H9 (cell line): ENCODE results near the gene FAM53B. TPM values are rescaled to one million over a fixed set of nuclear protein-coding genes. Genes with fewer than 3 reads are reported as not detected.

ENCODE experiments used
- DNase-seq: peaks from one replicate; pipeline ENCODE4 v3.0.0-alpha.2; 2017
- H2AFZ ChIP-seq: one replicate; pipeline ENCODE4 v1.6.1; 2013; ENCODE audit warnings: mild to moderate bottlenecking, low read length, control low read depth, moderate library complexity
- H2AK5ac ChIP-seq: 2 replicates; pipeline ENCODE4 v1.6.1; 2013; ENCODE audit warnings: low read length, control low read depth, mixed read lengths; ENCODE audit not compliant: insufficient read length
- H2BK120ac ChIP-seq: one replicate; pipeline ENCODE4 v1.6.1; 2013; ENCODE audit warnings: low read depth, mild to moderate bottlenecking, low read length, control low read depth, inconsistent platforms; ENCODE audit not compliant: poor library complexity, severe bottlenecking
- H2BK12ac ChIP-seq: 2 replicates; pipeline ENCODE4 v1.6.1; 2013; ENCODE audit warnings: low read length, control low read depth, mixed read lengths, low read depth; ENCODE audit not compliant: insufficient read length
- H2BK15ac ChIP-seq: 2 replicates; pipeline ENCODE4 v1.6.1; 2013; ENCODE audit warnings: low read depth, low read length, control low read depth
- H2BK20ac ChIP-seq: one replicate; pipeline ENCODE4 v1.6.1; 2013; ENCODE audit warnings: low read depth, mild to moderate bottlenecking, low read length, control low read depth, inconsistent platforms; ENCODE audit not compliant: poor library complexity, severe bottlenecking
- H2BK5ac ChIP-seq: 2 replicates; pipeline ENCODE4 v1.6.1; 2013; ENCODE audit warnings: low read length, control low read depth, mixed read lengths; ENCODE audit not compliant: insufficient read length
- H3K14ac ChIP-seq: 2 replicates; pipeline ENCODE4 v1.6.1; 2013; ENCODE audit warnings: low read length, control low read depth; ENCODE audit not compliant: insufficient read depth
- H3K18ac ChIP-seq: 2 replicates; pipeline ENCODE4 v1.6.1; 2013; ENCODE audit warnings: low read depth, mild to moderate bottlenecking, mixed read lengths, low read length, control low read depth; ENCODE audit not compliant: insufficient read length
- H3K23ac ChIP-seq: 2 replicates; pipeline ENCODE4 v1.6.1; 2013; ENCODE audit warnings: low read length, control low read depth, mixed read lengths, low read depth; ENCODE audit not compliant: insufficient read length
- H3K23me2 ChIP-seq: 2 replicates; pipeline ENCODE4 v1.6.1; 2013; ENCODE audit warnings: low read depth, mild to moderate bottlenecking, mixed read lengths, low read length, control low read depth; ENCODE audit not compliant: insufficient read length, poor library complexity, severe bottlenecking
- H3K27ac ChIP-seq: 2 replicates; pipeline ENCODE4 v1.5.1; 2013; ENCODE audit warnings: low read length, control low read depth, mixed read lengths, low read depth; ENCODE audit not compliant: insufficient read length
- H3K27me3 ChIP-seq: 2 replicates; pipeline ENCODE4 v1.6.1; 2013; ENCODE audit warnings: low read length, control low read depth, inconsistent platforms; ENCODE audit not compliant: insufficient read depth
- H3K4ac ChIP-seq: 2 replicates; pipeline ENCODE4 v1.6.1; 2013; ENCODE audit warnings: low read depth, mild to moderate bottlenecking, control low read depth, inconsistent platforms, low read length, moderate library complexity
- H3K4me1 ChIP-seq: 2 replicates; pipeline ENCODE4 v1.6.1; 2013; ENCODE audit warnings: low read length, control low read depth, inconsistent platforms; ENCODE audit not compliant: insufficient read depth
- H3K4me2 ChIP-seq: 2 replicates; pipeline ENCODE4 v1.6.1; 2013; ENCODE audit warnings: low read length, control low read depth, mixed read lengths; ENCODE audit not compliant: insufficient read length, insufficient read depth
- H3K56ac ChIP-seq: 2 replicates; pipeline ENCODE4 v1.6.1; 2013; ENCODE audit warnings: low read depth, mild to moderate bottlenecking, mixed read lengths, low read length, control low read depth; ENCODE audit not compliant: insufficient read length
- H3K79me1 ChIP-seq: 2 replicates; pipeline ENCODE4 v1.6.1; 2013; ENCODE audit warnings: low read depth, mild to moderate bottlenecking, moderate library complexity, low read length, control low read depth, inconsistent platforms; ENCODE audit not compliant: insufficient read depth, poor library complexity, severe bottlenecking
- H3K79me2 ChIP-seq: 2 replicates; pipeline ENCODE4 v1.6.1; 2013; ENCODE audit warnings: low read length, control low read depth, inconsistent platforms; ENCODE audit not compliant: insufficient read depth
- H3K9ac ChIP-seq: 2 replicates; pipeline ENCODE4 v1.6.1; 2013; ENCODE audit warnings: low read length, control low read depth, mixed read lengths; ENCODE audit not compliant: insufficient read length; ENCODE audit errors: extremely low read depth
- H3K9me3 ChIP-seq: one replicate; pipeline ENCODE4 v1.6.1; 2013; ENCODE audit warnings: low read depth, low read length, inconsistent platforms; ENCODE audit not compliant: control insufficient read depth
- H3T11ph ChIP-seq: one replicate; pipeline ENCODE4 v1.6.1; 2013; ENCODE audit warnings: mild to moderate bottlenecking, low read length, control low read depth, inconsistent platforms
- H4K20me1 ChIP-seq: one replicate; pipeline ENCODE4 v1.6.1; 2013; ENCODE audit not compliant: control insufficient read depth, insufficient read length, insufficient read depth
- H4K5ac ChIP-seq: 2 replicates; pipeline ENCODE4 v1.6.1; 2013; ENCODE audit warnings: low read depth, mild to moderate bottlenecking, mixed read lengths, low read length, control low read depth; ENCODE audit not compliant: insufficient read length
- H4K8ac ChIP-seq: replicated peaks from 2 replicates; pipeline ENCODE4 v1.6.1; 2013; ENCODE audit warnings: low read length, control low read depth, mixed read lengths, low read depth; ENCODE audit not compliant: insufficient read length
- H4K91ac ChIP-seq: 2 replicates; pipeline ENCODE4 v1.6.1; 2013; ENCODE audit warnings: low read depth, mild to moderate bottlenecking, moderate library complexity, mixed read lengths, low read length, control low read depth; ENCODE audit not compliant: insufficient read length
- H3K27ac Mint-ChIP-seq, 3 experiments: 2 replicates in 2 of 3; 3 replicates in 1 of 3; pipeline ENCODE4 v1.8.0; 2020 to 2021; ENCODE audit warnings: mixed read lengths in 3 of 3, mild to moderate bottlenecking in 1 of 3, moderate library complexity in 1 of 3
- H3K27me3 Mint-ChIP-seq: 2 replicates; pipeline ENCODE4 v1.8.0; 2021; ENCODE audit warnings: low read depth, mild to moderate bottlenecking, moderate library complexity, mixed read lengths
- H3K36me3 Mint-ChIP-seq, 3 experiments: 2 replicates in 2 of 3; 3 replicates in 1 of 3; pipeline ENCODE4 v1.8.0; 2020 to 2021; ENCODE audit warnings: low read depth in 3 of 3, mixed read lengths in 3 of 3; ENCODE audit not compliant: insufficient read depth in 1 of 3
- H3K4me1 Mint-ChIP-seq, 2 experiments: 2 replicates each; pipeline ENCODE4 v1.8.0; 2020; ENCODE audit warnings: mixed read lengths in 2 of 2
- H3K4me3 Mint-ChIP-seq, 2 experiments: 2 replicates in 1 of 2; 3 replicates in 1 of 2; pipeline ENCODE4 v1.8.0; 2020 to 2021; ENCODE audit warnings: mild to moderate bottlenecking in 2 of 2, mixed read lengths in 2 of 2, moderate library complexity in 1 of 2
- H3K9me3 Mint-ChIP-seq, 2 experiments: 2 replicates in 1 of 2; 3 replicates in 1 of 2; pipeline ENCODE4 v1.8.0; 2020; ENCODE audit warnings: mild to moderate bottlenecking in 2 of 2, mixed read lengths in 2 of 2, moderate library complexity in 1 of 2
- CTCF ChIP-seq: fragments of 200-600 bp; sonication (generic); conservative IDR thresholded peaks from 3 replicates; pipeline ENCODE4 v1.8.0; 2021; ENCODE audit warnings: antibody characterized with exemption, mild to moderate bottlenecking
- WGBS: extraction: QIAGEN DNeasy Blood & Tissue Kit; methylation state at CpG from one replicate; pipeline ENCODE4 v1.1.7; 2013; ENCODE audit warnings: missing lambda C conversion rate, low lambda C conversion rate, mixed read lengths; ENCODE audit not compliant: insufficient read length; ENCODE audit errors: extremely low coverage; 5-methylcytosine and 5-hydroxymethylcytosine counted together
- total RNA-seq: library from RNA; stranded (reverse); gene quantifications from 2 replicates; pipeline ENCODE4 v1.2.1, GENCODE V29; 2021

The FAM53B gene
- total RNA-seq, 1 experiment from 2014 or later = 11.5 TPM

GRCh38 chr10:124674768-124675222, 69.4 kb downstream of the FAM53B start:
- H3K4me1 ChIP-seq = no peaks in the 10 kb centered on the region

More at GRCh38 chr10:124674768-124675222, 69.4 kb downstream of the FAM53B start:
- Histone ChIP-seq H4K8ac (no peak overlapping the region), H2BK120ac (no peak overlapping the region), H3K4ac (no peak overlapping the region), H3T11ph (no peak overlapping the region), H3K9me3 (no peaks in the 10 kb centered on the region), H2BK20ac (no peak overlapping the region), H4K20me1 (no peaks in the 10 kb centered on the region), H3K79me2 (no peaks in the 10 kb centered on the region), H2BK15ac (no peak overlapping the region), H3K23ac (no peak overlapping the region), H3K79me1 (no peaks in the 10 kb centered on the region), H3K18ac (no peak overlapping the region), H2AFZ (no peak overlapping the region), H3K27ac (no peak overlapping the region), H3K23me2 (no peaks in the 10 kb centered on the region), H3K4me2 (no peak overlapping the region), H3K27me3 (no peaks in the 10 kb centered on the region), H3K9ac (no peak overlapping the region), H2BK5ac (no peak overlapping the region), H4K5ac (no peak overlapping the region), H2BK12ac (no peak overlapping the region), H2AK5ac (no peak overlapping the region), H3K14ac (no peak overlapping the region; the same call in 1 of the 2 replicates), H4K91ac (no peak overlapping the region), H3K56ac (no peak overlapping the region)
- Mint-ChIP-seq H3K27me3 (no peaks in the 10 kb centered on the region), H3K4me3 (no peak overlapping the region), H3K4me1 (peaks cover 23 to 42% of the 10 kb centered on the region in 2 experiments), H3K9me3 (no peaks in the 10 kb centered on the region), H3K36me3 (no peaks in the 10 kb centered on the region; a peak in 1 of 7 replicates), H3K27ac (peak overlapping the region in 1 of 3 experiments; percentile 72; a peak in 1 of 7 replicates)
- DNase-seq = no peak
- no peak for TF ChIP-seq CTCF
- WGBS = no CpG with 5 or more reads among the region's 9 CpGs
